SK-N-SH (cell line): ENCODE results near the gene CARMIL3. TPM values are rescaled to one million over a fixed set of nuclear protein-coding genes. Genes with fewer than 3 reads are reported as not detected.
"Not testable (repeated sequence)": the region's sequence is repeated elsewhere in the genome, so short reads cannot be mapped to it uniquely, and the experiment has no call there.

ENCODE experiments used
- CTCF ChIA-PET: fragments of 300-600, 350-600 bp; formaldehyde crosslinking; extraction: SDS; loops from one replicate; lab custom pipeline; 2021; lab: Yijun Ruan, JAX
- POLR2A ChIA-PET: fragments of 350-600 bp; sonication (Branson Sonifier 250); formaldehyde crosslinking; extraction: SDS; loops from one replicate; lab custom pipeline; 2020; ENCODE audit warnings: antibody characterized with exemption, inconsistent platforms; lab: Yijun Ruan, JAX
- DNase-seq: peaks from one replicate; pipeline ENCODE4 v3.0.0; 2012
- H2AFZ ChIP-seq: fragments of 200-600 bp; sonication (generic); 2 replicates; pipeline ENCODE4 v1.8.1; 2016; ENCODE audit warnings: antibody characterized with exemption, mild to moderate bottlenecking, low read depth
- H3F3A ChIP-seq: fragments of 200-600 bp; sonication (generic); replicated peaks from 2 replicates; pipeline ENCODE3; 2016; ENCODE audit warnings: antibody characterized with exemption, mild to moderate bottlenecking; ENCODE audit not compliant: insufficient read depth
- H3K27ac ChIP-seq, 2 experiments: fragments of 200-500 bp in 1 of 2; fragments of 200-600 bp in 1 of 2; sonication (Bioruptor generic) in 1 of 2; sonication (generic), shearing (Covaris generic) in 1 of 2; 2 replicates each; pipeline versions ENCODE4 v1.5.1 to v1.6.1; 2014 to 2016; ENCODE audit warnings: low read depth in 2 of 2, inconsistent platforms in 1 of 2, low read length in 1 of 2, mild to moderate bottlenecking in 1 of 2, mixed read lengths in 1 of 2
- H3K27me3 ChIP-seq: fragments of 200-600 bp; sonication (generic), shearing (Covaris generic); 2 replicates; pipeline ENCODE4 v1.6.1; 2016; ENCODE audit warnings: mixed run types; ENCODE audit not compliant: insufficient read depth
- H3K36me3 ChIP-seq, 2 experiments: fragments of 200-500 bp in 1 of 2; fragments of 200-600 bp in 1 of 2; sonication (Bioruptor generic) in 1 of 2; sonication (generic) in 1 of 2; replicated peaks in 1 of 2; 2 replicates each; pipeline versions ENCODE3 to v1.5.1; 2014 to 2016; ENCODE audit warnings: low read length in 1 of 2, mild to moderate bottlenecking in 1 of 2; ENCODE audit not compliant: insufficient read depth in 2 of 2, control insufficient read depth in 1 of 2
- H3K4me1 ChIP-seq, 2 experiments: fragments of 200-500 bp in 1 of 2; fragments of 200-600 bp in 1 of 2; sonication (Bioruptor generic) in 1 of 2; sonication (generic), shearing (Covaris generic) in 1 of 2; 2 replicates each; pipeline versions ENCODE4 v1.5.1 to v1.6.1; 2014 to 2016; ENCODE audit warnings: low read depth in 1 of 2, low read length in 1 of 2, mixed run types in 1 of 2; ENCODE audit not compliant: insufficient read depth in 2 of 2, control insufficient read depth in 1 of 2
- H3K4me2 ChIP-seq: fragments of 200-600 bp; sonication (generic), shearing (Covaris generic); 2 replicates; pipeline ENCODE4 v1.6.1; 2017; ENCODE audit warnings: mixed run types
- H3K4me3 ChIP-seq, 2 experiments: fragments of 200-500 bp in 1 of 2; fragments of 200-600 bp in 1 of 2; sonication (Bioruptor generic) in 1 of 2; sonication (generic), shearing (Covaris generic) in 1 of 2; 2 replicates each; pipeline versions ENCODE4 v1.5.1 to v1.8.1; 2014 to 2016; ENCODE audit warnings: low read depth in 2 of 2, inconsistent platforms in 1 of 2, low read length in 1 of 2, mild to moderate bottlenecking in 1 of 2, mixed read lengths in 1 of 2, moderate library complexity in 1 of 2
- H3K79me2 ChIP-seq: fragments of 200-600 bp; sonication (generic); 2 replicates; pipeline ENCODE4 v1.8.1; 2017; ENCODE audit warnings: mild to moderate bottlenecking; ENCODE audit not compliant: insufficient read depth
- H3K9ac ChIP-seq: fragments of 200-600 bp; sonication (generic); 2 replicates; pipeline ENCODE4 v1.6.1; 2017; ENCODE audit warnings: mixed run types
- H3K9me2 ChIP-seq: fragments of 200-600 bp; sonication (generic); 2 replicates; pipeline ENCODE4 v1.6.1; 2017; ENCODE audit warnings: mixed run types
- H3K9me3 ChIP-seq: fragments of 200-600 bp; sonication (generic); 2 replicates; pipeline ENCODE4 v1.6.1; 2017; ENCODE audit warnings: mixed run types, mild to moderate bottlenecking, moderate library complexity
- H4K20me1 ChIP-seq: fragments of 200-600 bp; sonication (generic); 2 replicates; pipeline ENCODE4 v1.6.1; 2017; ENCODE audit warnings: mild to moderate bottlenecking, mixed run types; ENCODE audit not compliant: insufficient read depth
- CHD2 ChIP-seq: fragments of 150-350 bp; IDR thresholded peaks from 2 replicates; pipeline ENCODE4 v1.6.1; 2018; ENCODE audit warnings: low read length; ENCODE audit not compliant: partially characterized antibody
- ELF1 ChIP-seq: IDR thresholded peaks from 2 replicates; pipeline ENCODE4 v1.4.0; 2012
- EP300 ChIP-seq, 2 experiments: IDR thresholded peaks; 2 replicates each; pipeline versions ENCODE4 v1.4.0 to v1.6.1; 2012; ENCODE audit warnings: borderline replicate concordance in 1 of 2, low read depth in 1 of 2, low read length in 1 of 2
- FOSL2 ChIP-seq: IDR thresholded peaks from 2 replicates; pipeline ENCODE4 v1.4.0; 2012; ENCODE audit warnings: low read depth, mild to moderate bottlenecking, moderate library complexity, borderline replicate concordance
- GATA2 ChIP-seq: sonication (generic); formaldehyde crosslinking; IDR thresholded peaks from 2 replicates; pipeline ENCODE4 v1.5.0; 2020; ENCODE audit warnings: mild to moderate bottlenecking, missing genetic modification reagents
- NRF1 ChIP-seq: IDR thresholded peaks from 2 replicates; pipeline ENCODE4 v1.6.1; 2012; ENCODE audit warnings: low read depth, mild to moderate bottlenecking, low read length
- POLR2AphosphoS5 ChIP-seq: IDR thresholded peaks from 2 replicates; pipeline ENCODE4 v1.6.1; 2012; ENCODE audit warnings: low read depth, low read length
- RAD21 ChIP-seq: IDR thresholded peaks from 2 replicates; pipeline ENCODE4 v1.6.1; 2012; ENCODE audit warnings: mild to moderate bottlenecking, low read length
- SMC3 ChIP-seq: IDR thresholded peaks from 2 replicates; pipeline ENCODE4 v1.6.1; 2012; ENCODE audit warnings: low read depth, low read length, improper control_type of control experiment
- TAF1 ChIP-seq: IDR thresholded peaks from 2 replicates; pipeline ENCODE4 v1.6.1; 2012; ENCODE audit warnings: low read depth, mild to moderate bottlenecking, low read length, moderate library complexity, borderline replicate concordance
- YY1 ChIP-seq: IDR thresholded peaks from 2 replicates; pipeline ENCODE4 v1.4.0; 2012; ENCODE audit warnings: low read depth, mild to moderate bottlenecking
- WGBS: methylation state at CpG from one replicate; pipeline ENCODE4 v1.1.6; 2017; ENCODE audit warnings: low lambda C conversion rate; 5-methylcytosine and 5-hydroxymethylcytosine counted together
- polyA plus RNA-seq, 3 experiments: library from polyadenylated mRNA; depleted of rRNA; stranded (reverse); fragments of >200 nt; gene quantifications; 2 replicates each; pipeline ENCODE4 v1.2.3, GENCODE V29; 2012
- TF ChIP-seq, protein P1 (sequence below): fragments of 200-600 bp; sonication (generic); IDR thresholded peaks from 2 replicates; pipeline ENCODE4 v1.6.1; 2017; ENCODE audit warnings: antibody characterized with exemption, mild to moderate bottlenecking, moderate library complexity
- TF ChIP-seq, protein P2 (sequence below): IDR thresholded peaks from 2 replicates; pipeline ENCODE4 v1.4.0; 2012; ENCODE audit warnings: low read depth, borderline replicate concordance
- TF ChIP-seq, protein P3 (sequence below): IDR thresholded peaks from 2 replicates; pipeline ENCODE4 v1.4.0; 2012; ENCODE audit warnings: low read depth

Gene CARMIL3
- polyA plus RNA-seq, 1 of the 3 experiments (the other 2 are of a cell fraction), result 0.43 TPM

DNA sequence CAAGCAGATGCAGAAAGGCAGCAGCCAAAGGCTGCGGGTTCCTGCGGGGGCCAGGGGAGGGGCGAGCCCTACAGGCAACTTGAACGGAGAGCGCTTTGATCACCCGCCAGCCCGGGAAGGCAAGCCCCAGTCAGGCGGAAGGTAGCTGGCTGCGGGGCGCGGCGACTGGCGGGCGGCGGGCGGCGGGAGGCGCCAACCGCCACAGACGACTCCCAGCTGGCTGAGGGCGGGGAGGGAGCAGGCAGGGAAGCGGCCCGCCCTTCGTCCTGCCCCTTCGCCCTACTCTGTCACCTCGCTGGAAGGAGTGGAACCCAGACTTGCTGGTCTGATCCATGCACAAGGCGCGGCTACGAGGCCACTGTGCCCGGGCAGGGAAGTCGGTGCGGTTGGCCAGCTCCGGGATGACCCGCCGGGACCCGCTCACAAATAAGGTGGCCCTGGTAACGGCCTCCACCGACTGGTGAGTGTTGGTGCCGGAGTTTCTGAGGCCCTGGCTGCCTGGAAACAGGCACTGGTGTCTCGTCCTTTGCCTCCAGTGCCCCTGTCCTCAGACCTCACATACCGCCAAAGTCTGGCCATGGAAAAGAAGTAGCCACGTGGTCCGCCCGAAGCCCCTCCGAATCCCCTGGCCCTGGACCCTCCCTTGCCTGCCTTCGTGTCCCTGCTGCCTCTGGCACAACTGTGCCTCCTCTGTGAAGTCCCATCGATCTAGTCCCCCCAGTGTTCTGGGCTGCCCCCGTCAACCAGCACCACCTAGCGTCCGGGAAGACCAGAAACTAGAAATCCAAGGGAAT, 15.4 kb upstream of the CARMIL3 start:
- CTCF ChIA-PET, result interaction anchor here (1.0 to 1.5 kb wide), 2 partner anchors 22 to 72 kb away, joined by 3 to 8 read pairs; no protein-coding TSS in a partner anchor
- peak; percentile 84 for DNase-seq

DNA sequence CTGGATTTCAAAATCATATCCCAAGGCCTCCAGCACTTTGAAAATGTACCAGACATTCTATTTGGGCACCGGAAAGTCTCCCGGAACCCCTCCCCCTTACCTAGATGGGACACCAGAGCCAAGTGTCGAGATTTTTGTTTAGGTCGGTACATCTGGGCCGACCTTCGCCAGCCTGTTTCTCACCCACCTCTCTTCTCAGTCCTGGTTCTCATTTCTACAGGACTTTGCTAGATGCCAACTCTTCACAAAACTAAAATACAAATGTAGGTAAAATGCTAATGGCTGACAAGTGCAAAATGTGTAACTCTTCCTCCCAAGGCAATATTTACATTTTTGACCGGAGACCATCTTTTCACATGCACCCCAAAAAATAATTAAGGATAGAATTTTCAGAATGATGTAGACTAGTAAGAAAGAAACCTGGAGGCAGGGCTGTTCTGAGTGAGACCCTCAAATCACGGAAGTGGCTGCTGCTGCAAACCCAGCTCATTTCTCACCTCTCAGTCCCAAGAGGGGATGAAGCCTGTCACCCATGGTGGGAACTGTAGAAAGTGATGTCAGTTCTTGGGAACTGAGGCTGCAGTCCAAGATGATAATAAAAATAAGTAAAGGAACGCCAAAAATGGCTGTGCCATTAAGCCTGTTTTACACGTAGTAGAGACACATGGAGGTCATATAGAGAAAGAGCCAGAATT, 14.7 kb upstream of the CARMIL3 start:
- DNase-seq, H3F3A ChIP-seq, H3K79me2 ChIP-seq, H3K27me3 ChIP-seq, POLR2A ChIA-PET, H3K9me3 ChIP-seq, H3K4me1 ChIP-seq, H3K9me2 ChIP-seq, H3K36me3 ChIP-seq, H4K20me1 ChIP-seq: not testable (repeated sequence)
- CTCF ChIA-PET, result interaction anchor here (1.5 kb wide), 1 partner anchor 71 kb away, joined by 8 read pairs; no protein-coding TSS in a partner anchor
- 46% methylated on average over 10 of the region's 10 CpGs for WGBS
- Histone ChIP-seq H2AFZ (peak overlapping the region; percentile 90), H3K9ac (peak overlapping the region; percentile 44; the same call in 1 of the 2 replicates), H3K27ac (peak overlapping the region in 1 of 2 experiments; percentile 47; a peak in 1 of 4 replicates), H3K4me3 (peak overlapping the region; percentile 61 to 66), H3K4me2 (peak overlapping the region; percentile 80)

More for the DNA sequence above, 15.4 kb upstream of the CARMIL3 start:
- H3K4me1 ChIP-seq, result peaks cover 0 to 5% of the 10 kb centered on the region in 2 experiments; a peak in 1 of 4 replicates
- POLR2A ChIA-PET, result interaction anchor here (0.9 kb wide), 1 partner anchor 99 kb away, joined by 3 read pairs; the partner anchor contains the start of gene PSME1
- no peaks in the 10 kb centered on the region for H3K27me3 ChIP-seq
- no peak for TF ChIP-seq FOSL2
- TF ChIP-seq, protein P1, sequence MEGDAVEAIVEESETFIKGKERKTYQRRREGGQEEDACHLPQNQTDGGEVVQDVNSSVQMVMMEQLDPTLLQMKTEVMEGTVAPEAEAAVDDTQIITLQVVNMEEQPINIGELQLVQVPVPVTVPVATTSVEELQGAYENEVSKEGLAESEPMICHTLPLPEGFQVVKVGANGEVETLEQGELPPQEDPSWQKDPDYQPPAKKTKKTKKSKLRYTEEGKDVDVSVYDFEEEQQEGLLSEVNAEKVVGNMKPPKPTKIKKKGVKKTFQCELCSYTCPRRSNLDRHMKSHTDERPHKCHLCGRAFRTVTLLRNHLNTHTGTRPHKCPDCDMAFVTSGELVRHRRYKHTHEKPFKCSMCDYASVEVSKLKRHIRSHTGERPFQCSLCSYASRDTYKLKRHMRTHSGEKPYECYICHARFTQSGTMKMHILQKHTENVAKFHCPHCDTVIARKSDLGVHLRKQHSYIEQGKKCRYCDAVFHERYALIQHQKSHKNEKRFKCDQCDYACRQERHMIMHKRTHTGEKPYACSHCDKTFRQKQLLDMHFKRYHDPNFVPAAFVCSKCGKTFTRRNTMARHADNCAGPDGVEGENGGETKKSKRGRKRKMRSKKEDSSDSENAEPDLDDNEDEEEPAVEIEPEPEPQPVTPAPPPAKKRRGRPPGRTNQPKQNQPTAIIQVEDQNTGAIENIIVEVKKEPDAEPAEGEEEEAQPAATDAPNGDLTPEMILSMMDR, result peak; percentile 83
- TF ChIP-seq SMC3, result peak; percentile 34
- peak; percentile 58 for TF ChIP-seq RAD21
- peak; percentile 52; the same call in 1 of the 2 replicates for TF ChIP-seq POLR2AphosphoS5
- TF ChIP-seq EP300 (IDR thresholded peaks at IDR 0.05; ENCODE audit: borderline replicate concordance in 1 of 2, low read depth in 1 of 2, low read length in 1 of 2), result no peak
- TF ChIP-seq CHD2, result peak; percentile 51
- peak; percentile 26; the same call in 1 of the 2 replicates for TF ChIP-seq TAF1
- no peak for TF ChIP-seq GATA2 (CRISPR knock-in tag)
- no peak for TF ChIP-seq NRF1
- TF ChIP-seq, protein P2, sequence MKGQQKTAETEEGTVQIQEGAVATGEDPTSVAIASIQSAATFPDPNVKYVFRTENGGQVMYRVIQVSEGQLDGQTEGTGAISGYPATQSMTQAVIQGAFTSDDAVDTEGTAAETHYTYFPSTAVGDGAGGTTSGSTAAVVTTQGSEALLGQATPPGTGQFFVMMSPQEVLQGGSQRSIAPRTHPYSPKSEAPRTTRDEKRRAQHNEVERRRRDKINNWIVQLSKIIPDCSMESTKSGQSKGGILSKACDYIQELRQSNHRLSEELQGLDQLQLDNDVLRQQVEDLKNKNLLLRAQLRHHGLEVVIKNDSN, result no peak
- TF ChIP-seq, protein P3, sequence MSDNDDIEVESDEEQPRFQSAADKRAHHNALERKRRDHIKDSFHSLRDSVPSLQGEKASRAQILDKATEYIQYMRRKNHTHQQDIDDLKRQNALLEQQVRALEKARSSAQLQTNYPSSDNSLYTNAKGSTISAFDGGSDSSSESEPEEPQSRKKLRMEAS, result peak; percentile 56; the same call in 1 of the 2 replicates
- TF ChIP-seq ELF1, result no peak
- TF ChIP-seq YY1, result 0 out of 2 replicates have a peak, but pooled peaks have one; percentile 34
- no peaks in the 10 kb centered on the region for H3K79me2 ChIP-seq
- no peaks in the 10 kb centered on the region for H3K36me3 ChIP-seq
- H2AFZ ChIP-seq, result peak overlapping the region; percentile 90
- peaks cover 6% of the 10 kb centered on the region for H3F3A ChIP-seq
- peak overlapping the region; percentile 80 for H3K4me2 ChIP-seq
- no peaks in the 10 kb centered on the region for H3K9me3 ChIP-seq
- H3K4me3 ChIP-seq, result peak overlapping the region; percentile 61 to 66
- H3K27ac ChIP-seq, result peak overlapping the region; percentile 29 to 79; a peak in 3 of 4 replicates
- H3K9me2 ChIP-seq, result no peaks in the 10 kb centered on the region
- H3K9ac ChIP-seq, result peak overlapping the region; percentile 44
- no peaks in the 10 kb centered on the region for H4K20me1 ChIP-seq
- under 1% methylated on average over 27 of the region's 50 CpGs for WGBS
